HG03280 (cell line): Measurements from ENCODE around the gene IFT20.

Source experiments
- ATAC-seq: cut with Tn5 transposase; IDR thresholded peaks from one replicate; pipeline ENCODE4 v1.9.1; 2021; ENCODE audit warnings: mild to moderate bottlenecking, moderate library complexity; ENCODE audit not compliant: unreplicated experiment

IFT20 gene

DNA sequence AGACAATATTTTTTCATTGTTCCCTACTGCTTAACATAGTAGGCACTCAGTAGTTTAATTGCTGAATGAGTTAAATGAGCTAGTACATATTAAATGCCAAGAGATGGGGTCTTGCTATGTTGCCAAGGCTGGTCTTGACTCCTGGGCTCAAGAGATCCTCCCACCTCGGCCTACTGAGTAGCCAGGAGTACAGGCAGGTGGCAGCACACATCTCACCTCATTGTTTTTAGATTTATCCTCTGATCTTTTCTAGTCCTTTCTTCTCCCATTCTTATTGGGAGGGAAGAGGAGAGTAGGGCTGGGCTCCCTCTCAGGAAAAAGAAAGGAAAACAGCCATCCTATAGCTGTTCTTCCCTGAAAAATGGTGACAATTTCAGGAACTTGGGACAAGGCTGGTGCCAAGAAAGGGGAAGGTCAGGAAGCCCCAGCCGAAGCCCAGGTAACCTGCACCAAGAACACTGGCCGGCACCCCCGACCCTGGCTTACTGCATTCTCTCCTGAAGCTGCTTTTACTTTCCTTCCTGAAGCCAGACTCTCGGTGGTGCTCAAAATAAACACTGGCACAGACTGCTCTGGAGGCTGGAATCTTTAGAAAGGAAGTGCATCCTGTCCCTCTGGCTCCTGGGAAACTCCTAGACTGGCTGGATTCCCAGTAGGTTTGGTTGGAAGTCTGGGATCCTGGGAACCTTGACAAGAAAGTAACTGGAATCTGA is 2.9 kb upstream of the IFT20 start:
- no peak for ATAC-seq

GRCh38 chr17:28335959-28336871 is 943 bp upstream of the IFT20 start:
- ATAC-seq = no peak

DNA sequence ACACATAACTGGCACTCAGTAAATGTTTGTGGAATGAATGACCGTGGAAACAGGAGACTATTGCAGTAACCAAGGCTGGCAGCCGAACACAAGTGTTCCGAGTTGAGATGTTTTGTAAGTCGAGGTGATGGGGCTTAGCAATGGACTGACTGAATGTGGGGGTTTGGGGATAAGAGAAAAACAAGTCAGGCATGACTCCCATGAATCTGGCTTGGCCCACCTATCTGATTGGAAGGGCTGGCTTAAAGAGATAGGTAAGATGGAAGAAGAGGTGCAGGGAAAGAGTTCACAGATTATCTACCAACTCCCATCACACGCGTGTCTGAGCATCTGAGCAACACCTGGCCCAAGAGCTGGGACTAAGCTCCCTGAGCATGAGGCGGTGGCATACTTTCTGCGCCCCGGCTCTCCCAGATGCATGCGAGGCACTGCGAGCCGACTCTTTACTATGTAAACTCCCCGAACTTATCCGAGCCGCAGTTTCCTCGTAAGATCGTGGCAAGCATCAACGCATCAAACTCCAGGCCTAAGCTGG is 539 bp downstream of the IFT20 start:
- ATAC-seq = no peak

DNA sequence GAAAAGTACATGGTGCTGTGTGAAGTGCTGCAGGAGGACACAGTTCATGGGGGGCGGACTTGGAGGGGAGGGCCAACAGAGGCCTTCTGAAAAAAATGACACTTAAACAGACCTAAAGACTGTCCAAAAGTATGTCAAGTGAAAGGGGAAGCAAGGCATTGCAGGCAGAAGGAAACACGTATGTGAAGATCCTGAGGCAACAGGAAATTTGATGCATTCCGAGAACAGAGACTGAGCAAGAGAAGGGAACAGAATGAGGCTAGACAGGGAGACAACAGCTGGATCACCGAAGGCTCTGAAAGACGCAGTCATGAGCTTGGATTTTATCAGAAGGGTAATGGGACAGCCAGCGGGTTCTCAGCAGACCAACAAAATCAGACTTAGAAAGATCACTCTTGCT is 1.1 kb downstream of the IFT20 start:
- no peak for ATAC-seq

- no peak for ATAC-seq
Observed at GRCh38 chr17:28333083-28333746, 2.1 kb downstream of the IFT20 start.

GRCh38 chr17:28331891-28332420 is 3.3 kb downstream of the IFT20 start:
- ATAC-seq = no peak

DNA sequence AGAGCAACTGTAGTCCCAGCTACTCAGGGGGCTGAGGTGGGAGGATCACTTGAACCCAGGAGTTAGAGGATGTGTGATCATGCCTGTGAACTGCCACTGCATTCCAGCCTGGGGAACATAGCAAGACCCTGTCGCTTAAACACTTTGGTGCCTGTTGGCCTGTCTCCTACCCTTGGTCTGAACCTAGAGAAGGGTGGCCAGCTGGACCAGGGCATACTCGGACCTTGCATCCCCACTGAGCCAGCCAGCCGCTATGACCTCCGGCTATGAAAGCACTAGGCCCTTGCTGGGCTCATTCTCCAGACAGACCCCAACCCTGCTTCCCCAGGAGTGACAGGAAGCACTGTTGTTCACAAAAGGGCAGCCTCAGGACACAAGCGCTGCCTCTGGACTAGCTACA is 4.6 kb downstream of the IFT20 start:
- no peak for ATAC-seq

DNA sequence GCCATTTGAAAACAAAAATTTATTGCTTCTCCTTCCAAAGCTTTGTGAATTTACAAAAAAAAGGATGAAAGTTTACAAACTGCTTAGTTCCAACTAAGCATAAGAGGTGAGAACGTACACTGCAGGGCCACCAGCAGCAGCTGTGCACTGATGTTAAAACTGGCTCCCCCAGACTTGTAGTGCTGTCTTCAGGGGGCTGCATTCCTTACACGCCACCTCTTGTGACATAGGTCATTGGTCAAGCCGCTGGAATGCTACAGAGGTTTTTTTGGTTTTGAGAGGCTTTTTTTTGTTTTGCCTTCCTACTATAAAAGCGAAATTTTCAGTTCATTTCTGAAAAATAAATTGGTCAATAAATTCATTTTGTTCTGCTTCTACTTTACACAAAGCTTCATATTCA is 6.9 kb downstream of the IFT20 start:
- ATAC-seq = no peak

GRCh38 chr17:28327709-28328108 is 7.6 kb downstream of the IFT20 start:
- no peak for ATAC-seq

DNA sequence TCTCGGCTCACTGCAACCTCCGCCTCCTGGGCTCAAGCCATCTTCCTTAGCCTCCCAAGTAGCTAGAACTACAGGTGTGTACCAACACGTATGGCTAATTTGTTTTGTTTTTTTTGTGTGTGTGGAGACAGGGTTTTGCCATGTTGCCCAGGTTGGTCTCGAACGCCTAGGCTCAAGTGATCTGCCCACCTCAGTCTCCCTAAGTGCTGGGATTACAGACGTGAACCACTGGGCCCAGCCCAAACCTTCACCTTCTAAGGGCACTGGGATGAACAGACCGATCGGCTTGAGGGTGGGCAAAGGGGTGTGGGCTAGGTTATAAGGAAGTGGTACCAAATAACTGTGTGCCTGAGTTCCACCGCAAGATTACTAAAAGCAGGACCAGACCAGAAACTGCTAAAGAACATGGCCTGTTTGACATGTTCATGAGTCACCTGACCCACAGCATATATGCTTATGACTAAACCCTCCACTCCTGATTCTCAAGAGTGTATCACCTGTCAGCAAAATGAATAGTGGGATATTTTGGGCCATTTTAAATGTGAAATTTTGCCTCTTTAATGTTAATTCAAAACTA is 8.2 kb downstream of the IFT20 start:
- peak; percentile 71 for ATAC-seq

DNA sequence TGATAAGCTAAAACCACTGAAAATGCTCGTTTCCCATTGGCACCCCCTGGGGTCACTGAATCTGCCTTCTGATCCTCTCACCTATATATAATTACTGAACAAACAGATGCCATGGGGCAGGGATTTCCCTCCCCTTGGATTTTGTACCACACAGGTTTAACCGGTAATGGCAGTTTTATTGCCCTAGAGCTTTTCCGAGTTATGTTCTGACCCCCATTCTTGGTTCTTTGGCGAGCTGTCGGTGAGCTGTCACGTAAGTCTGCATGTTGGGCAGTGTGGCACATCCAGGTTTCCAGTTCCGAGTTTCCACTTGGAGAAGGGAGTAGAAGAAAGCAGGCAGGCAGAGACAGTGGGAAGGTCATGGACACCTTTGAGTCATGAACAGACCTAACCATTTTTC is 9.2 kb downstream of the IFT20 start:
- ATAC-seq = no peak

GRCh38 chr17:28325211-28325610 is 10.1 kb downstream of the IFT20 start:
- ATAC-seq = no peak

- ATAC-seq = no peak
Observed at GRCh38 chr17:28324781-28325180, 10.5 kb downstream of the IFT20 start.

DNA sequence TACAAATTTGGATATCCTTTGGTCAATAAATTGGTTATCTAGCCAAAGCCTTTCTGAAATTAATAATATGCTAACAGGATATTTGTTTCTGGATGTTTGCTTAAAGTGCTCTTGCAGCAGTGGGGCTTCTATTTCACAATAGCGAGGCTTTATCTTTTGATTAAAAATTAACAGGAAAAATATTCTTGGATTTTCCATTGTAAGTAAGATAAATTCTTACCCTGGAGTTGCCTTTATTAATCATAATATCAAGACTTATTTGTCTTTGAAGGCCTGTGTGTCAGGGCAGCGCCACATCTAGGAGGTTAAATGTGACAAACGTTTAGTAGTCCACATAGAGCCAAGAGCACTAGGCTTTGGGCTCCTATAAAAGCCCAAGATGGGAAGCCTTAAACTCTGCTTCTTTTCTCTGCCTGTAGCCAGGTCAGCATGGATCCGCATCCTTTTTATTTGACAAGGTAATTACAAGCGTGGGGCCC is 11.0 kb downstream of the IFT20 start:
- ATAC-seq = no peak

DNA sequence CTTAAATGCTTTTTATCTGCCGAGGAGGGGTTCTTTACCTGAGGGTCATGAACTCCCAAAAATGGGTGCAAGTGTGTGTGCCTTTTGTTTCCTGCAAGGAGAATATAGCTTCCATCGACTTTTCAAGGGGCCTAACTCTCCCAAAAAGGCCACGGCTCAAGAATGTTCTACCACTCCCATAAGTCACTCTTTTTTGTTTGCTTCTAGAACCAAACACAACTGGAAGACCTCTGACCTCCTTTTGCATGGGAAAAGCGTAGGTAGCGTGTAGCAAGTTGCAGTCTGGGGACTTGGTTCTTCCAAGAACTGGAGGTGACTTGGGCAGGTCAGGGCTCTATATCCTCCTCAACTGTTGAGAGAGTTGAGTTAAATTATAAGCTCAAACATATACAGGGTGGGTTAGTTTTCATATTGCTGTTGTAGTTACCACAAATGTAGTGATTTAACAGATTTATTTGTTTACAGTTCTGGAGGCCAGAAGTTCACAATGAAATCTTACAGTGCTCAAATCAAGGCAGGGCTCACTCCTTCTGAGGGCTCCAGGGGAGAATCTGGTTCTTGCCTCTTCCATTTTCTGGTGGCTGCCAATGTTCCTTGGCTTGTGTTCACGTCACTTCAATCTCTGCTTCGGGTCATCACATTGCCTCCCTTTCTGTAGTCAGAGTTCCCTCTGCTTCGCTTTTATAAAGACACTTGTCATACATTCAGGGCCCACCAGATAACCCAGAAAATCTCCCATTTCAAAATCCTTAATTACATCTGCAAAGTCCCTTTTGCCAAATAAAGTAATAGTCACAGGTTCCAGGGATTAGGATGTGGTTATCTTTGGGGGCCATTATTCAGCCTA is 14.8 kb downstream of the IFT20 start:
- no peak for ATAC-seq

GRCh38 chr17:28319598-28319935 is 15.7 kb downstream of the IFT20 start:
- no peak for ATAC-seq

- ATAC-seq = peak; percentile 95
Observed at GRCh38 chr17:28318759-28319597, 16.3 kb downstream of the IFT20 start, which contains the start of gene TMEM97. TSS of gene TMEM97 (plus strand) at chr17:28319200. CDS start at chr17:28319240, 40 bp downstream.

DNA sequence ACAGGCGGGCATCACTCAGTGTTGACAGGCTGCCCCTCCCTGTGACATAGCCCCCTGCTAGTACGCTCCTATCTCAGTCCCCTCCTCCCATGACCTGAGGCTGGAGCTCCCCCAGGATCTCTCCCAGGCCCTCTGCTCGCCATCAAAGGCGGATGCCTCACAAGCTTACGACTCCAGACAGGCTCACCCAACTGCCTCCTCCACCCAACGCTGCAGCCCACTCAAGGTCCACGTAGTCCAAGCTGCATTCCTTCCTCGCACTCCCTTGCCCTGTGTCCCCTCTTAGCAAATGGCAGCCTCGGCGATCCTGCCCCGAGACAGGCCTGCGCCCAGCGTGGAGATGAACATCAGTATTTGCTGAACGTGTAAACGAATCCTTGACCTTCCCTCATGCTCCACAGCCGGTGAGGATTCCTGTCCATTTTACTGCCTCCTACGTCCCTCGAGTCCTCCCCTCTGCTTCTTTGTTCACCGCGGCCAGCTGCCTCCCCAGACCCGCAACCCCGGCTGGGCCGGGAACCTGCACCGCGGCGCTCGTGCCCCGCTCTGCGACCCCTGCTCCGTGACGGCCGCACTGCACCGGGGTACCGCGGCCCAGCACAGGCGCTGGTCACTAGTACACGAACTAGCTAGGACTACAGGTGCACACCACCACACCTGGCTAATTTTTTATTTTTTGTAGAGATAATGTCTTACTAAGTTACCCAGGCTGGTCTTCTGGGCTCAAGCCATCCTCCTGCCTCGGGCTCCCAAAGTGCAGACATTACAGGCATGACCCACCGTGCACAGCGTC is 17.1 kb downstream of the IFT20 start:
- ATAC-seq = peak; percentile 5
